ENCODE measurements around the gene PDHA1. TPM values are rescaled to one million over a fixed set of nuclear protein-coding genes. Genes with fewer than 3 reads are reported as not detected.

PDHA1 gene
- total and polyA plus RNA-seq, 9 of the 15 experiments (the other 6 are each of a cell fraction or from before 2014, with no cell fraction given): 352 to 882 (median 446) TPM

DNA sequence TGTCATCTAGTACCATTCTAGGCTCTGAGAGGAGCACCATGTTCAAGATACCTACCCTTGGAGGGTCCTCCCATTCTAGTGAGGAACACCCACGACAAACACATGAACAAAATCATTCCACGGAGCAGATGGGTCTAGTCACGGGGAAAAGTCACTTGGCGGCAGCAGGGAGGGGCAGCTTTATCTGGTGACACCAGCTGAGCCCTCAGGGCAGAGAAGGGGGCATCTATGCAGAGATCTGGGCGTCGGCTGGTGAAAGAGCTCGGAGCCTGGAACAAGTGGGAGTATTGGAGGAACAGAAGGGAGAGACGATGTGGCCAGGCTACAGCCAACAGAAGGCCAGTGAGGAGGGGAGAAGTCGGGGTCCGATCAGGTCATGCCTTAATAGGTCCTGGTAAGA is 11.9 kb upstream of the PDHA1 start:
- Histone ChIP-seq H3K4me1 (replicated peaks in 1 of 2; ENCODE audit: control insufficient read depth in 2 of 2, insufficient read depth in 2 of 2, low read length in 2 of 2) (no peaks in the 10 kb centered on the region), H3K27ac (ENCODE audit: extremely low read depth, low read depth, low read length) (no peak overlapping the region), H3K27me3 (ENCODE audit: control insufficient read depth in 2 of 2, insufficient read depth in 2 of 2, low read length in 2 of 2) (peaks cover 5 to 28% of the 10 kb centered on the region in 2 experiments; a peak in 4 of 5 replicates), H3K9ac (ENCODE audit: insufficient read depth in 1 of 2, low read depth in 2 of 2, low read length in 2 of 2) (no peak overlapping the region), H3K9me3 (replicated peaks; ENCODE audit: control insufficient read depth, insufficient read depth, low read depth, low read length) (peaks cover 2% of the 10 kb centered on the region; the same call in 1 of the 2 replicates), H3K36me3 (ENCODE audit: control insufficient read depth, insufficient read depth, low read length) (no peaks in the 10 kb centered on the region), H4K20me1 (replicated peaks; ENCODE audit: control insufficient read depth, insufficient read depth, low read length) (no peaks in the 10 kb centered on the region), H3K4me2 (ENCODE audit: insufficient read depth, low read length) (no peak overlapping the region), H3K79me2 (ENCODE audit: control insufficient read depth, insufficient read depth, low read length) (no peaks in the 10 kb centered on the region), H2AFZ (ENCODE audit: low read depth, low read length) (no peak overlapping the region), H3K9me1 (ENCODE audit: control insufficient read depth, insufficient read depth, low read length) (no peaks in the 10 kb centered on the region), H3K4me3 (no peak overlapping the region)
- 0% methylated on average over 8 of the region's 10 CpGs for WGBS (ENCODE audit: insufficient coverage, low coverage, missing lambda C conversion rate)
- TF ChIP-seq CBFA2T3 (IDR thresholded peaks at IDR 0.05): peak; percentile 12; the same call in 1 of the 2 replicates
- TF ChIP-seq CREB1 (IDR thresholded peaks at IDR 0.05): no peak
- no peak for TF ChIP-seq CREB1 (CRISPR knock-in tag; IDR thresholded peaks at IDR 0.05)
- FAIRE-seq: no peak
- no TSS peak for BruUV-seq (replicated peaks)
- in situ Hi-C loops (cut with MboI): loop anchor here (5.0 kb wide), 1 partner anchor 940 kb away; no protein-coding TSS in a partner anchor
- intact Hi-C loops (cut with micrococcal nuclease): loop anchor here (5.0 to 10.0 kb wide), 3 partner anchors 225 to 400 kb away; no protein-coding TSS in a partner anchor
- DNase-seq (ENCODE audit: extremely low read depth in 1 of 4, low spot score in 3 of 4): no peak
- ATAC-seq: no peak
- ChIA-PET POLR2A (no interaction called here), CTCF (ENCODE audit: low intra/inter-chr PET ratio) (no interaction called here)

- in situ Hi-C loops (cut with MboI): loop anchor here (5.0 kb wide), 1 partner anchor 941 kb away; no protein-coding TSS in a partner anchor
- DNase-seq (ENCODE audit: extremely low read depth in 1 of 4, low spot score in 3 of 4): no peak
- Histone ChIP-seq H3K4me3 (no peak overlapping the region), H3K36me3 (ENCODE audit: control insufficient read depth, insufficient read depth, low read length) (no peaks in the 10 kb centered on the region), H3K4me2 (ENCODE audit: insufficient read depth, low read length) (no peak overlapping the region), H3K27me3 (ENCODE audit: control insufficient read depth in 2 of 2, insufficient read depth in 2 of 2, low read length in 2 of 2) (peaks cover 5 to 28% of the 10 kb centered on the region in 2 experiments; a peak in 4 of 5 replicates), H3K4me1 (replicated peaks in 1 of 2; ENCODE audit: control insufficient read depth in 2 of 2, insufficient read depth in 2 of 2, low read length in 2 of 2) (no peaks in the 10 kb centered on the region), H3K9ac (ENCODE audit: insufficient read depth in 1 of 2, low read depth in 2 of 2, low read length in 2 of 2) (no peak overlapping the region), H2AFZ (ENCODE audit: low read depth, low read length) (no peak overlapping the region), H4K20me1 (replicated peaks; ENCODE audit: control insufficient read depth, insufficient read depth, low read length) (no peaks in the 10 kb centered on the region), H3K9me1 (ENCODE audit: control insufficient read depth, insufficient read depth, low read length) (no peaks in the 10 kb centered on the region), H3K27ac (ENCODE audit: extremely low read depth, low read depth, low read length) (no peak overlapping the region), H3K79me2 (ENCODE audit: control insufficient read depth, insufficient read depth, low read length) (no peaks in the 10 kb centered on the region), H3K9me3 (replicated peaks; ENCODE audit: control insufficient read depth, insufficient read depth, low read depth, low read length) (peaks cover 2% of the 10 kb centered on the region; the same call in 1 of the 2 replicates)
- ChIA-PET POLR2A (no interaction called here), CTCF (ENCODE audit: low intra/inter-chr PET ratio) (interaction anchor here (0.6 to 2.8 kb wide), 4 partner anchors 315 to 1588 kb away, joined by 3 to 69 read pairs (median 16); no protein-coding TSS in a partner anchor)
- no peak for TF ChIP-seq STAT5B (CRISPR knock-in tag; IDR thresholded peaks at IDR 0.05)
- no peak for TF ChIP-seq RAD21 (CRISPR knock-in tag; conservative IDR thresholded peaks at IDR 0.05 in 1 of 2, IDR thresholded peaks at IDR 0.05 in 1 of 2)
- no peak for TF ChIP-seq HEY1 (CRISPR knock-in tag; IDR thresholded peaks at IDR 0.05; ENCODE audit: borderline replicate concordance)
- no peak for TF ChIP-seq CREB5 (CRISPR knock-in tag; IDR thresholded peaks at IDR 0.05)
- TF ChIP-seq PTTG1 (tag; IDR thresholded peaks at IDR 0.05; ENCODE audit: low read depth): no peak
- BruUV-seq (replicated peaks): no TSS peak
- WGBS (ENCODE audit: insufficient coverage, low coverage, missing lambda C conversion rate): no CpG with 5 or more reads among the region's 5 CpGs
- no peak for FAIRE-seq
- intact Hi-C loops (cut with micrococcal nuclease): loop anchor here (5.0 to 10.0 kb wide), 3 partner anchors 226 to 401 kb away; no protein-coding TSS in a partner anchor
- ATAC-seq: no peak
Observed at GRCh38 chrX:19332983-19333382, 10.7 kb upstream of the PDHA1 start.

Data from K562 (cell line).